ENCODE data around the gene SHISAL1. TPM values are rescaled to one million over a fixed set of nuclear protein-coding genes. Genes with fewer than 3 reads are reported as not detected.

Gene SHISAL1
- total RNA-seq, 1 donor from 2014 or later, result 6.5 TPM

- Mint-ChIP-seq H3K27me3 (ENCODE audit: unreplicated experiment) (peaks cover 7% of the 10 kb centered on the region), H3K27ac (ENCODE audit: unreplicated experiment) (no peak overlapping the region), H3K9me3 (ENCODE audit: unreplicated experiment) (no peaks in the 10 kb centered on the region), H3K4me3 (ENCODE audit: unreplicated experiment) (no peak overlapping the region), H3K4me1 (ENCODE audit: unreplicated experiment) (no peaks in the 10 kb centered on the region), H3K36me3 (ENCODE audit: low read depth, unreplicated experiment) (no peaks in the 10 kb centered on the region)
- no peak for DNase-seq (ENCODE audit: low spot score)
- TF ChIP-seq CTCF (IDR thresholded peaks at IDR 0.05; ENCODE audit: unreplicated experiment), result no peak
Measured at GRCh38 chr22:44349594-44349993, 36.8 kb upstream of the SHISAL1 start.

GRCh38 chr22:44348971-44349560 is 36.3 kb upstream of the SHISAL1 start:
- no peak for TF ChIP-seq CTCF (IDR thresholded peaks at IDR 0.05; ENCODE audit: unreplicated experiment)
- Mint-ChIP-seq H3K9me3 (ENCODE audit: unreplicated experiment) (no peaks in the 10 kb centered on the region), H3K4me1 (ENCODE audit: unreplicated experiment) (no peaks in the 10 kb centered on the region), H3K4me3 (ENCODE audit: unreplicated experiment) (no peak overlapping the region), H3K36me3 (ENCODE audit: low read depth, unreplicated experiment) (peaks cover 3% of the 10 kb centered on the region), H3K27me3 (ENCODE audit: unreplicated experiment) (peaks cover 9% of the 10 kb centered on the region), H3K27ac (ENCODE audit: unreplicated experiment) (no peak overlapping the region)
- DNase-seq (ENCODE audit: low spot score), result no peak

- Mint-ChIP-seq H3K27me3 (ENCODE audit: unreplicated experiment) (peaks cover 8% of the 10 kb centered on the region), H3K27ac (ENCODE audit: unreplicated experiment) (no peak overlapping the region), H3K4me1 (ENCODE audit: unreplicated experiment) (no peaks in the 10 kb centered on the region), H3K4me3 (ENCODE audit: unreplicated experiment) (no peak overlapping the region), H3K36me3 (ENCODE audit: low read depth, unreplicated experiment) (peaks cover 6% of the 10 kb centered on the region), H3K9me3 (ENCODE audit: unreplicated experiment) (no peaks in the 10 kb centered on the region)
- no peak for DNase-seq (ENCODE audit: low spot score)
- no peak for TF ChIP-seq CTCF (IDR thresholded peaks at IDR 0.05; ENCODE audit: unreplicated experiment)
Measured at GRCh38 chr22:44347549-44347948, 34.8 kb upstream of the SHISAL1 start.

GRCh38 chr22:44347080-44347479 is 34.3 kb upstream of the SHISAL1 start:
- DNase-seq (ENCODE audit: low spot score), result no peak
- TF ChIP-seq CTCF (IDR thresholded peaks at IDR 0.05; ENCODE audit: unreplicated experiment), result no peak
- H3K27ac Mint-ChIP-seq (ENCODE audit: unreplicated experiment), result no peak overlapping the region
- no peaks in the 10 kb centered on the region for H3K4me1 Mint-ChIP-seq (ENCODE audit: unreplicated experiment)
- peaks cover 8% of the 10 kb centered on the region for H3K27me3 Mint-ChIP-seq (ENCODE audit: unreplicated experiment)
- H3K4me3 Mint-ChIP-seq (ENCODE audit: unreplicated experiment), result no peak overlapping the region
- no peaks in the 10 kb centered on the region for H3K9me3 Mint-ChIP-seq (ENCODE audit: unreplicated experiment)
- H3K36me3 Mint-ChIP-seq (ENCODE audit: low read depth, unreplicated experiment), result peaks cover 6% of the 10 kb centered on the region

- peaks cover 4% of the 10 kb centered on the region for H3K27me3 Mint-ChIP-seq (ENCODE audit: unreplicated experiment)
- no peak overlapping the region for H3K27ac Mint-ChIP-seq (ENCODE audit: unreplicated experiment)
- TF ChIP-seq CTCF (IDR thresholded peaks at IDR 0.05; ENCODE audit: unreplicated experiment), result no peak
- no peak overlapping the region for H3K4me3 Mint-ChIP-seq (ENCODE audit: unreplicated experiment)
- peaks cover 6% of the 10 kb centered on the region for H3K36me3 Mint-ChIP-seq (ENCODE audit: low read depth, unreplicated experiment)
- H3K4me1 Mint-ChIP-seq (ENCODE audit: unreplicated experiment), result no peaks in the 10 kb centered on the region
- no peak for DNase-seq (ENCODE audit: low spot score)
- H3K9me3 Mint-ChIP-seq (ENCODE audit: unreplicated experiment), result no peaks in the 10 kb centered on the region
Measured at GRCh38 chr22:44345872-44346271, 33.1 kb upstream of the SHISAL1 start.

Measured in endothelial cell (in vitro differentiated cells).